ENCODE measurements around the gene DPYSL5. TPM values are rescaled to one million over a fixed set of nuclear protein-coding genes. Genes with fewer than 3 reads are reported as not detected.

The DPYSL5 gene
- total RNA-seq, 2 experiments from 2014 or later, result 0.07 to 0.09 TPM

DNA sequence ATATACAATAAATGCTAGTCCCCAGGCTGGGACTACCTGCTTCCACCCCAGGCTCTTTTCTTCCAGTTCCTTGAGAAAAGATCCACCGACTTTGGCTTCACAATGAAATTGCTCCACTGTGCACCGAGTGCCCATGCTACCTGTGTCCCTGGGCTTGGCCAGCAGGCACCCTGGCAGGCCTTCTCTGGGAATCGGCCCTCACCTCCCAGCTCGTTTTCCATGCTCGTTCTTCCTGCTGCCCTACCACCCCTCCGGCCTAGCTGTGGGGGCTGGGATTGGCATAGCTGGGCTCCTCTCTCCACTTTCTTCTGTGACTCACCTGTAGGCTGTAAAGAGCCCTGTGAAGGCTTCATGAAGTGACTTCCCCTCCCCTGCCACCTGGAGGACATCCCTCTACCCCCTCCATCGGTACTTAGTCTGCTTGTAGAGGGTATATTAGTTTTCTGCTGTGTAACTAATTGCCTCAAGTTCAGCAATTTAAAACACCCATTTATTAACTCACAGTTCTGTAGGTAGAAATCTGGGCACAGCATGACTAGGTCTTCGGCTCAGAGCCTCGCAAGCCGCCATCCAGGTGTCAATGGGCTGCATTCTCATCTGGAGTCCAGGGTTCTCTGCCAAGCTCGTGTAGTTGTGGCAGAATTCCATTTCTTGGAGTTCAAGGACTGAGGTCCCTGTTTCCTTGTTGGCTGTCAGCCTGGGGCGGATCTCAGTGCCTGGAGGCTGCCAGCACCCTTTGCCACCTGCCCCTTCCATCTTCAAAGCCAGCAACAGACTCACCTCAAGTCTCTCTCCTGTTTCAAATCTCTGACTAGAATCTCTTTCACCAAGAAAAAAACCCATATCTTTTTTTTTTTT, 57.6 kb downstream of the DPYSL5 start:
- Mint-ChIP-seq H3K4me1 (no peaks in the 10 kb centered on the region), H3K4me3 (no peak overlapping the region), H3K36me3 (ENCODE audit: low read depth) (no peaks in the 10 kb centered on the region), H3K27me3 (peaks cover 7% of the 10 kb centered on the region), H3K9me3 (ENCODE audit: low read depth) (no peaks in the 10 kb centered on the region), H3K27ac (no peak overlapping the region)
- POLR2A ChIA-PET, result no interaction called here
- ATAC-seq, result no peak
- intact Hi-C loops (cut with DNase I, micrococcal nuclease), result no loop called here
- CTCF ChIA-PET, result interaction anchor here (0.6 to 1.4 kb wide), 4 partner anchors 17 to 327 kb away, joined by 3 to 5 read pairs (median 4); no protein-coding TSS in a partner anchor
- no peak for DNase-seq

GRCh38 chr2:26907416-26907815, 59.5 kb downstream of the DPYSL5 start:
- Mint-ChIP-seq H3K36me3 (ENCODE audit: low read depth) (no peaks in the 10 kb centered on the region), H3K27me3 (peaks cover 9% of the 10 kb centered on the region), H3K4me3 (no peak overlapping the region), H3K4me1 (no peaks in the 10 kb centered on the region), H3K27ac (no peak overlapping the region), H3K9me3 (ENCODE audit: low read depth) (no peaks in the 10 kb centered on the region)
- no peak for ATAC-seq
- POLR2A ChIA-PET, result no interaction called here
- CTCF ChIA-PET, result interaction anchor here (0.6 kb wide), 1 partner anchor 372 kb away, joined by 5 read pairs; no protein-coding TSS in a partner anchor
- intact Hi-C loops (cut with DNase I, micrococcal nuclease), result no loop called here
- no peak for DNase-seq

DNA sequence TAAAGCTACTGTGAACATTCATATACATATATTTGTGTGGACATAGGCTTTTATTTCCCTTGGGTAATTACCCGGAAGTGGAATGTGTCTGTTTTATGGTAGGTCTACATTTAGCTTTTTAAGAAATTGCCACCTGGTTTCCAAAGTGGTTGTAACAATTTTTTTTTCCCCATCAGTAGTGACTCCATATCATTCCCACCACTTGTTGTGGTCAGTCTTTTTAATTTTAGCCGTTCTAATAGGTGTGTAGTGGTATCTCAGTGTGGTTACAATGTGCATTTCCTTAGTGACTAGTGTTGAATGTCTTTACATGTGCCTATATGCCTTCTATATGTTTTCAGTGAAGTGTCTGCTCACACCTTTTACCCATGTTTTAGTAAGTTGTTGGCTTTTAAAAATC, 62.2 kb downstream of the DPYSL5 start:
- CTCF ChIA-PET, result interaction anchor here (1.5 to 2.5 kb wide), 3 partner anchors 10 to 64 kb away, joined by 3 to 11 read pairs (median 4); no protein-coding TSS in a partner anchor
- no peak for DNase-seq
- peaks cover 12% of the 10 kb centered on the region for H3K27me3 Mint-ChIP-seq
- ATAC-seq, result no peak
- intact Hi-C loops (cut with DNase I, micrococcal nuclease), result no loop called here
- POLR2A ChIA-PET, result no interaction called here
- no peak overlapping the region for H3K4me3 Mint-ChIP-seq
- H3K27ac Mint-ChIP-seq, result no peak overlapping the region
- no peaks in the 10 kb centered on the region for H3K36me3 Mint-ChIP-seq (ENCODE audit: low read depth)
- H3K9me3 Mint-ChIP-seq (ENCODE audit: low read depth), result no peaks in the 10 kb centered on the region
- no peaks in the 10 kb centered on the region for H3K4me1 Mint-ChIP-seq

GRCh38 chr2:26911911-26912861, 64.3 kb downstream of the DPYSL5 start:
- no peaks in the 10 kb centered on the region for H3K36me3 Mint-ChIP-seq (ENCODE audit: low read depth)
- ATAC-seq (no peak), DNase-seq (no peak)
- H3K27me3 Mint-ChIP-seq, result peaks cover 12% of the 10 kb centered on the region
- intact Hi-C loops (cut with DNase I, micrococcal nuclease), result no loop called here
- no peak overlapping the region for H3K4me3 Mint-ChIP-seq
- no peaks in the 10 kb centered on the region for H3K9me3 Mint-ChIP-seq (ENCODE audit: low read depth)
- CTCF ChIA-PET, result interaction anchor here (0.8 to 1.6 kb wide), 2 partner anchors 66 to 468 kb away, joined by 3 to 7 read pairs; no protein-coding TSS in a partner anchor
- H3K4me1 Mint-ChIP-seq, result no peaks in the 10 kb centered on the region
- POLR2A ChIA-PET, result no interaction called here
- no peak overlapping the region for H3K27ac Mint-ChIP-seq

- POLR2A ChIA-PET, result no interaction called here
- H3K4me3 Mint-ChIP-seq, result no peak overlapping the region
- DNase-seq, result no peak
- no peaks in the 10 kb centered on the region for H3K4me1 Mint-ChIP-seq
- intact Hi-C loops (cut with DNase I, micrococcal nuclease), result no loop called here
- CTCF ChIA-PET, result interaction anchor here (1.2 kb wide), 1 partner anchor 24 kb away, joined by 3 read pairs; no protein-coding TSS in a partner anchor
- H3K27me3 Mint-ChIP-seq, result peaks cover 9% of the 10 kb centered on the region
- no peaks in the 10 kb centered on the region for H3K36me3 Mint-ChIP-seq (ENCODE audit: low read depth)
- no peaks in the 10 kb centered on the region for H3K9me3 Mint-ChIP-seq (ENCODE audit: low read depth)
- no peak overlapping the region for H3K27ac Mint-ChIP-seq
- ATAC-seq, result no peak
Measured at GRCh38 chr2:26913606-26913998, 65.7 kb downstream of the DPYSL5 start.

- ChIA-PET POLR2A (no interaction called here), CTCF (interaction anchor here (1.0 to 1.2 kb wide), 2 partner anchors 23 to 102 kb away, joined by 3 read pairs; no protein-coding TSS in a partner anchor)
- H3K9me3 Mint-ChIP-seq (ENCODE audit: low read depth), result no peaks in the 10 kb centered on the region
- ATAC-seq (no peak), DNase-seq (no peak)
- intact Hi-C loops (cut with DNase I, micrococcal nuclease), result no loop called here
- peaks cover 6% of the 10 kb centered on the region for H3K27me3 Mint-ChIP-seq
- H3K4me3 Mint-ChIP-seq, result no peak overlapping the region
- no peaks in the 10 kb centered on the region for H3K4me1 Mint-ChIP-seq
- H3K27ac Mint-ChIP-seq, result no peak overlapping the region
- no peaks in the 10 kb centered on the region for H3K36me3 Mint-ChIP-seq (ENCODE audit: low read depth)
Measured at GRCh38 chr2:26913999-26914658, 66.2 kb downstream of the DPYSL5 start.

DNA sequence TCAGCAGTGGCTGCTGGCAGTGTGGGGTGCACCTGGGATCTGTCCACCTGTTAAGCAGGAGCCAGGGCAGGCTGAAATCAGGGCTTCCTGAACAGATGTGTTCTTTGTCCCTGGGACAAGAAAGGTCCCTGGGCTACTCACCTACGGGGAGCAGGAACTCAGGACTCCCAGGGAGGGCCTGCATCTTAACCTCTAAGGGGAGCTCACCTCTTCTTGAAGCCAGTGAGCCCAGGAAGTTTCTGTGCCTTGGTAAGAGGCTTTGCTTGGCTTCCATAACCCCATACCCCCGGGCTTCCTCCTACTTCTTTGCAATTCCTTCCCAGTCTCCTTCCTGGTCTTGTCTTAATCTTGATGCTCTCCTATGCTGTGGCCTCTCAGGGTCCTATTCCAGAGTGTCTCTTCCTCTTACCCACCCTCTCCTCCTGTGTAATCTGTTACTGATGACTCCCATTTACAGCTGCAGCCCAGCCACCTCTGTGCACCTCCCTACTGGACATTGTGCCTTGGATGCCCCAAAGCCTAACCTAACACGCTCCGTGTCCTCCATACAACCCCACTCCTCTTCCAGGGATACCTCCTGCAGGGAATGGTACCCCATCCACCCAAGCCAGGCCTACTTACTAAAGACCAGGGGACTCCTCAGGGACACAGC, 66.9 kb downstream of the DPYSL5 start:
- no peaks in the 10 kb centered on the region for H3K36me3 Mint-ChIP-seq (ENCODE audit: low read depth)

DNA sequence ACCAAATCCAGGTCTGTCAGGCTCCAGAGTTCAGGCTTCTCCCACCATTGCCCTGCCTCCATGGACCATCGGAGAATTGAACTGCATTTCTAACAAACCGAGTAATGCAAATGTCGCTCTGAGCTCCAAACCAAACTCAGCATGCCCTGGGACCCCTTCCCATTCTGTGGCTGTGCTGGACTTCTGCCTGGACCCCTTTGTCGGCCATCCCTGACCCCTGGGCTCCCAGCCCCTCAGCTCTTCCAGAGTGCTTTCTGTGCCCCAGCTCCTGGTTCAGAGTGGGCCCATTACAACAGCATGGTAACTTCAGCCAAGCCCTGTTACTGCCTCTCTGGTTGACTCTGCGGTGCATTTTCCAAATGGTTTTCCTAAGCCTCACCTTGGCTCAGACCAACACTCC, 67.4 kb downstream of the DPYSL5 start:
- Mint-ChIP-seq H3K4me3 (no peak overlapping the region), H3K27ac (no peak overlapping the region), H3K9me3 (ENCODE audit: low read depth) (no peaks in the 10 kb centered on the region), H3K27me3 (peaks cover 6% of the 10 kb centered on the region), H3K4me1 (no peaks in the 10 kb centered on the region), H3K36me3 (ENCODE audit: low read depth) (no peaks in the 10 kb centered on the region)
- intact Hi-C loops (cut with DNase I, micrococcal nuclease), result no loop called here
- DNase-seq (no peak), ATAC-seq (no peak)
- ChIA-PET POLR2A (no interaction called here), CTCF (interaction anchor here (1.0 kb wide), 1 partner anchor 101 kb away, joined by 3 read pairs; no protein-coding TSS in a partner anchor)

More for the DNA sequence above, 66.9 kb downstream of the DPYSL5 start:
- intact Hi-C loops (cut with DNase I, micrococcal nuclease), result no loop called here
- Mint-ChIP-seq H3K9me3 (ENCODE audit: low read depth) (no peaks in the 10 kb centered on the region), H3K4me1 (no peaks in the 10 kb centered on the region), H3K27ac (no peak overlapping the region), H3K4me3 (no peak overlapping the region), H3K27me3 (peaks cover 6% of the 10 kb centered on the region)
- ChIA-PET CTCF (interaction anchor here (1.0 kb wide), 1 partner anchor 102 kb away, joined by 3 read pairs; no protein-coding TSS in a partner anchor), POLR2A (no interaction called here)
- DNase-seq, result no peak
- ATAC-seq, result no peak

DNA sequence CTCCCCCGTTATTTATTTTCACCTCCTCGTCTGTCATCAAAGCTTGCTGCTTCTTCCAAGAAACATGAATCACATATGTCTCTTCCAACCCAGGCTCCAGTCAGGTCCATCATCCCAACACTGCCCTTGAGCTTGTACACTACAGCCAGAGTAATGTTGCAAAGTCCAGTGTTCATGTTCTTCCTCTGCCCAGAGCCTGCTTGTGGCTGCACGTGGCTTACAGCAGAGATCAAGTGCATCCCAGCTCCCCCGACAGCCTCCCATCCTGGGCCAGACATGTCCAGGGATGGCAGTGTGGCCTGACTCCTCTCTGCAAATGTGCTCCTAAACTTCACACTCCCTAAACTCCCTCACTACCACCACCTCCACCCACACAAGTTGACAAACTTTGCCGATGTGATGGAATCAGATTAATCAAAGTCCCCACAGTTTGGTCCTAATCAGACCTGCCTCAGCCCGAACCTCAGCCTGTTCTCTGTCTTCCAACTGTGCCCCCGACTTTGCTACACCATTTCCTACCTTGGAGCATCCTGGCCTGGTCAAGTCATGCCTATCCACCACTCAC, 68.3 kb downstream of the DPYSL5 start:
- Mint-ChIP-seq H3K27me3 (peaks cover 4% of the 10 kb centered on the region), H3K36me3 (ENCODE audit: low read depth) (no peaks in the 10 kb centered on the region), H3K27ac (no peak overlapping the region), H3K4me3 (no peak overlapping the region), H3K4me1 (no peaks in the 10 kb centered on the region), H3K9me3 (ENCODE audit: low read depth) (no peaks in the 10 kb centered on the region)
- DNase-seq, result no peak
- intact Hi-C loops (cut with DNase I, micrococcal nuclease), result no loop called here
- CTCF ChIA-PET, result interaction anchor here (0.8 to 2.5 kb wide), 2 partner anchors 70 to 1411 kb away, joined by 3 to 9 read pairs; no protein-coding TSS in a partner anchor
- POLR2A ChIA-PET, result no interaction called here
- ATAC-seq, result no peak

GRCh38 chr2:26917135-26917836, 69.4 kb downstream of the DPYSL5 start:
- Mint-ChIP-seq H3K27ac (no peak overlapping the region), H3K9me3 (ENCODE audit: low read depth) (no peaks in the 10 kb centered on the region), H3K36me3 (ENCODE audit: low read depth) (no peaks in the 10 kb centered on the region), H3K27me3 (peaks cover 4% of the 10 kb centered on the region), H3K4me3 (no peak overlapping the region), H3K4me1 (no peaks in the 10 kb centered on the region)
- intact Hi-C loops (cut with DNase I, micrococcal nuclease), result no loop called here
- CTCF ChIA-PET, result interaction anchor here (0.8 to 2.5 kb wide), 2 partner anchors 71 to 1412 kb away, joined by 3 to 9 read pairs; no protein-coding TSS in a partner anchor
- ATAC-seq (no peak), DNase-seq (no peak)
- POLR2A ChIA-PET, result no interaction called here
